Measurements from ENCODE around the gene RBP7. TPM values are rescaled to one million over a fixed set of nuclear protein-coding genes. Genes with fewer than 3 reads are reported as not detected.
A peak's percentile ranks its signal among the peaks of the same experiment; 100 is the strongest.

The RBP7 gene
- total RNA-seq, 1 donor from 2014 or later: 119 TPM

GRCh38 chr1:10032590-10033358 lies 35.7 kb downstream of the RBP7 start, which contains the start of gene UBE4B:
TSS of gene UBE4B (plus strand) at chr1:10032958. CDS start at chr1:10033671, 713 bp downstream.
- peak within 1 kb of the TSS; percentile 86 to 92 for H3K27ac ChIP-seq
- intact Hi-C loops (cut with DNase I): loop anchor here (1.0 to 5.0 kb wide), 8 partner anchors 34 to 178 kb away; partner anchors contain the start of genes CTNNBIP1, KIF1B, LZIC and NMNAT1
- no peaks in the 10 kb centered on the region for H3K27me3 ChIP-seq
- peaks cover 10 to 12% of the 10 kb centered on the region in 2 donors for H3K36me3 ChIP-seq
- peak within 1 kb of the TSS; percentile 77 to 82 for H3K4me3 ChIP-seq
- H3K4me1 ChIP-seq: peaks cover 3 to 13% of the 10 kb centered on the region in 2 donors
- H3K9me3 ChIP-seq: no peaks in the 10 kb centered on the region
- DNase-seq (ENCODE audit: low spot score in 2 of 2): peak; percentile 95 to 99
- TF ChIP-seq CTCF (IDR thresholded peaks at IDR 0.05): peak; percentile 69 to 90 (median 75)

- no peaks in the 10 kb centered on the region for H3K9me3 ChIP-seq
- no peak for TF ChIP-seq CTCF (IDR thresholded peaks at IDR 0.05)
- intact Hi-C loops (cut with DNase I): loop anchor here (1.0 to 5.0 kb wide), 5 partner anchors 33 to 156 kb away; no protein-coding TSS in a partner anchor
- H3K27me3 ChIP-seq: no peaks in the 10 kb centered on the region
- peak overlapping the region; percentile 86 to 92 for H3K27ac ChIP-seq
- H3K36me3 ChIP-seq: peaks cover 13 to 19% of the 10 kb centered on the region in 2 donors
- peaks cover 3 to 13% of the 10 kb centered on the region in 2 donors for H3K4me1 ChIP-seq
- peak overlapping the region; percentile 77 to 82 for H3K4me3 ChIP-seq
- DNase-seq (ENCODE audit: low spot score in 2 of 2): no peak
These were observed 36.4 kb downstream of the RBP7 start for GRCh38 chr1:10033359-10033845.

- intact Hi-C loops (cut with DNase I): no loop called here
- H3K27me3 ChIP-seq: no peaks in the 10 kb centered on the region
- TF ChIP-seq CTCF (IDR thresholded peaks at IDR 0.05): no peak
- DNase-seq (ENCODE audit: low spot score in 2 of 2): no peak
- H3K4me3 ChIP-seq: no peak overlapping the region
- H3K36me3 ChIP-seq: peaks cover 29 to 32% of the 10 kb centered on the region in 2 donors
- peaks cover 4 to 24% of the 10 kb centered on the region in 2 donors for H3K4me1 ChIP-seq
- no peak overlapping the region for H3K27ac ChIP-seq
- no peaks in the 10 kb centered on the region for H3K9me3 ChIP-seq
These were observed 45.7 kb downstream of the RBP7 start for GRCh38 chr1:10042746-10043145.

- Histone ChIP-seq H3K9me3 (no peaks in the 10 kb centered on the region), H3K4me3 (peak overlapping the region in 1 of 2 donors; percentile 14), H3K36me3 (peaks cover 18 to 21% of the 10 kb centered on the region in 2 donors), H3K27me3 (no peaks in the 10 kb centered on the region), H3K4me1 (peaks cover 4 to 27% of the 10 kb centered on the region in 2 donors), H3K27ac (peak overlapping the region; percentile 68 to 74)
- intact Hi-C loops (cut with DNase I): loop anchor here (5.0 kb wide), 1 partner anchor 82 kb away; no protein-coding TSS in a partner anchor
- no peak for DNase-seq (ENCODE audit: low spot score in 2 of 2)
- TF ChIP-seq CTCF (IDR thresholded peaks at IDR 0.05): no peak
These were observed 48.7 kb downstream of the RBP7 start for GRCh38 chr1:10045480-10046355.

GRCh38 chr1:10046356-10047085 lies 49.5 kb downstream of the RBP7 start:
- H3K27me3 ChIP-seq: no peaks in the 10 kb centered on the region
- DNase-seq (ENCODE audit: low spot score in 2 of 2): no peak
- intact Hi-C loops (cut with DNase I): loop anchor here (5.0 kb wide), 1 partner anchor 81 kb away; no protein-coding TSS in a partner anchor
- peak overlapping the region in 1 of 2 donors; percentile 14 for H3K4me3 ChIP-seq
- peaks cover 4 to 27% of the 10 kb centered on the region in 2 donors for H3K4me1 ChIP-seq
- H3K36me3 ChIP-seq: peaks cover 15 to 17% of the 10 kb centered on the region in 2 donors
- no peaks in the 10 kb centered on the region for H3K9me3 ChIP-seq
- no peak for TF ChIP-seq CTCF (IDR thresholded peaks at IDR 0.05)
- H3K27ac ChIP-seq: peak overlapping the region; percentile 68 to 74
